Measurements from ENCODE around the gene MIPOL1. TPM values are rescaled to one million over a fixed set of nuclear protein-coding genes. Genes with fewer than 3 reads are reported as not detected.
"Not testable (repeated sequence)": the region's sequence is repeated elsewhere in the genome, so short reads cannot be mapped to it uniquely, and the experiment has no call there.

MIPOL1 gene
- total RNA-seq, 1 experiment from 2014 or later = 7.0 TPM

DNA sequence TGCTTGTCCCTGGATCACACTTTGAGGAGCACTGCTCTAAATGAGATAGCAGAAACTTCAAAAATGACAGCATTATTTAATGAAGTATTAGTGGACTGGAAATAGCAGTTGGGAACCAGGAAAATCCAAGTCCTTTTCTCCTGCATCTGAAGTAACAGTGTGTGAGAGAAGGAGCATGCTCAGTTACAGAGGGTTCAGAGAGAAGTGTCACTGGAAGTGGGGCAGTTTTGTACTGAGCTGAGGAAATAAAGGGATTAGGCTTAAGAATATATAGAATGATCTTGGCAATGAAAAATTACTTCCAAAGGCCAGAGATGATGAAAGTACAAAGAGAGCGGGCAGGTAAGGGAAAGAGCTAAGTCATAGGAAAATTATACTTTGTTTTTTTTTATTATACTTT is 130.9 kb downstream of the MIPOL1 start:
- DNase-seq = no peak
- H3K4me3 ChIP-seq (ENCODE audit: insufficient read depth, low read depth, low read length) = no peak overlapping the region
- H3K27me3 ChIP-seq (ENCODE audit: control insufficient read depth, insufficient read depth, low read length) = no peaks in the 10 kb centered on the region
- H3K36me3 ChIP-seq (replicated peaks; ENCODE audit: control insufficient read depth, insufficient read depth, low read length) = no peaks in the 10 kb centered on the region

- Histone ChIP-seq H3K4me3 (ENCODE audit: insufficient read depth, low read depth, low read length) (no peak overlapping the region), H3K36me3 (replicated peaks; ENCODE audit: control insufficient read depth, insufficient read depth, low read length) (no peaks in the 10 kb centered on the region), H3K27me3 (ENCODE audit: control insufficient read depth, insufficient read depth, low read length) (no peaks in the 10 kb centered on the region)
- DNase-seq = no peak
These were observed 131.7 kb downstream of the MIPOL1 start for GRCh38 chr14:37329189-37330001.

DNA sequence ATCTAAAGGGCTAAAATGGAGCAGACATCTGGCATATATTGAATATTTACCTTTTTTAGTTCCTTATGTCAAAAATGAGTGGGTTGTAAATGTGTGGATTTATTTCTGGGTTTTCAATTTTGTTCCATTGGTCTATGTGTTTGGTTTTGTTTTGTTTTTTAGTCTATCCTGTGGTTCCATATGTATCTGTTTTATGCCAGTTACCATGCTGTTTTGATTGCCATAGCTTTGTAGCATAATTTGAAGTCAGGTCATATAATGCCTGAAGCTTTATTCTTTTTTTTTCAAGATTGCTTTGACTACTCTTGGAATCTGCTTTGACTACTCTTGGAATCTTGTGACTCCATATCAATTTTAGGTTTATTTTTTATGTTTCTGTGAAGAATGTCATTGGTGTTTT is 133.2 kb downstream of the MIPOL1 start:
- no peak for DNase-seq
- Histone ChIP-seq H3K27me3 (ENCODE audit: control insufficient read depth, insufficient read depth, low read length) (no peaks in the 10 kb centered on the region), H3K4me3 (ENCODE audit: insufficient read depth, low read depth, low read length) (no peak overlapping the region), H3K36me3 (replicated peaks; ENCODE audit: control insufficient read depth, insufficient read depth, low read length) (no peaks in the 10 kb centered on the region)

DNA sequence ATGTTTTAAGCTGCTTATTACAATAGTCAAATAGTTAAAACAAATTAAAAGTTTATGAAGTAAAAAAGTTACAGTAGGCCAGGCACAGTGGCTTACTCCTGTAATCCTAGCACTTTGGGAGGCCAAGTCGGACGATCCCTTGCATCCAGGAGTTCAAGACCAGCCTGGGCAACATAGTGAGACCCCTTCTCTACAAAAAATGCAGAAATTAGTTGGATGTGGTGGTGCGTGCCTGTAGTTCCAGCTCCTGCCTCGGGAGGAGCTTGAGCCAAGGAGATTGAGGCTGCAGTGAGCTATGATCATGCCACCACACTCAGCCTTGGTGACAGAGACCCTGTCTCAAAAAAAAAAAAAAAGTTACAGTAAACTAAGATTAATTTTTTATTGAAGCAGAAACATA is 142.6 kb downstream of the MIPOL1 start:
- no peaks in the 10 kb centered on the region for H3K27me3 ChIP-seq (ENCODE audit: control insufficient read depth, insufficient read depth, low read length)
- DNase-seq = no peak
- H3K4me3 ChIP-seq (ENCODE audit: insufficient read depth, low read depth, low read length) = no peak overlapping the region
- H3K36me3 ChIP-seq (replicated peaks; ENCODE audit: control insufficient read depth, insufficient read depth, low read length) = no peaks in the 10 kb centered on the region

DNA sequence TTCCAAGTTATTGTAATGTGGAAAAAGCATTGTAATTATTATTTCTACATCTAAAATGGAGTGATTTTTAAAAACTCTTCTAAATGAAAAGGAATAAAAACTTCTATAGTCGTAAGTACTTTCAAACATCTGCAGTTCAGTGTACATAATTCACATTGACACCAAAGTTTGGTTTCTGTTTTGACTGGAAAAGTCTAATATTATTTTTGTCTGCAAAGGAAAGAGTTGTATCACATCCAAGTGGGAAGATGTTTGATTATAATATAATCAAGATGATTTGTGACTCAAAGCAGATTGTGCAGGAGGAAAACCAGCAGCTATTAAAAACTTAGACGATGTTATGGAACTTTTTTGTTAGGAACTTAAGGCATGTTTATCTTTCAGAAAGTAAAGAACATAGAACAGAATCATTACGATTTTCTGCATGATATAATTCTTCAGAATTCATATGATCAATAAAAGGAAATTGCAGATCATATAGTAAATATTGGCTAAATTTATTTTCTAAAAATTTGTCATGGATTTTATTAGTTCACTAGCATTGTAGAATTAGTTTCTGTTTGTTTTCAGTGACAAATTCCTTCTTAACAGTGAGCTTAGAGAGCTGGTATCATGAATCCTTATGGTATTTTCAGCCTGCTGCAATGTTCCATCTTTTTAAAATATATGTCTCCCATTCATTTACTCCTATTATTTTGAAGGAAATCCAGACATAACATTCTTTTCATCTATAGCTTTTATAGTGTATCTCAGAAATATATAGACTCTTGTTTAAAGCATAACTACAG is 145.8 kb downstream of the MIPOL1 start:
- DNase-seq = no peak
- Histone ChIP-seq H3K27me3 (ENCODE audit: control insufficient read depth, insufficient read depth, low read length) (no peaks in the 10 kb centered on the region), H3K36me3 (replicated peaks; ENCODE audit: control insufficient read depth, insufficient read depth, low read length) (no peaks in the 10 kb centered on the region), H3K4me3 (ENCODE audit: insufficient read depth, low read depth, low read length) (no peak overlapping the region)

DNA sequence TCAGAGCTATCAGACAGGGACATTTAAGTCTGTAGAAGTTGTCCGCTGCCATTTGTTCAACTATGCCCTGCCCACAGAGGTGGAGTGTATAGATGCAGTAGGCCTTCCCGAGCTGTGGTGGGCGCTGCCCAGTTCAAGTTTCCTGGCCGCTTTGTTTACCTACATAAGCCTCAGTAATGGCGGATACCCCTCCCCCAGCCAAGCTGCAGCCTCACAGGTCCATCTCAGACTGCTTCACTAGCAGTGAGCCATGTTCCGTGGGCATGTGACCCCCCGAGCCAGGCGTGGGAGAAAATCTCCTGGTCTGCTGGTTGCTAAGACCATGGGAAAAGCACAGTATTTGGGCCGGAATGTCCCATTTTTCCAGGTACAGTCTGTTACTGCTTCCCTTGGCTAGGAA is 165.9 kb downstream of the MIPOL1 start:
- Histone ChIP-seq H3K36me3 (replicated peaks; ENCODE audit: control insufficient read depth, insufficient read depth, low read length) (no peaks in the 10 kb centered on the region), H3K4me3 (ENCODE audit: insufficient read depth, low read depth, low read length) (no peak overlapping the region), H3K27me3 (ENCODE audit: control insufficient read depth, insufficient read depth, low read length) (no peaks in the 10 kb centered on the region)
- DNase-seq = no peak

DNA sequence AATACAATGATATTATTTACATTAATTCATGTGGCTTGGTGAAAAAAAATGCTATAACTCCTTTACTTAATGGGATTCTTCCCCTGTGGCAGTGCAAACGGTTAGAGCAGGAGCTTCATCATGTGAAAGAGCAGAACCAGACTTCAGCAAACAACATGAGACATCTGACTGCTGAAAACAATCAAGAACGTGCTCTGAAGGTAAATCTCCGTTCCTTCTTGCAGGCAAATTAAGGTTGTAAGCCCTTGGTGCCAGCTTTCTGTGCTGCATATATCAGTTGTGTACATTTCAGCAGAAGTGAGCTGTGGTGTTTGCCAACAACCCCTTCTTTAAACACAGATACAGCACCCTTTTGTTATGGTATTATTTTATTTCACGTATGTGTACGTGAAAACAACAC is 171.7 kb downstream of the MIPOL1 start:
- no peak overlapping the region for H3K4me3 ChIP-seq (ENCODE audit: insufficient read depth, low read depth, low read length)
- DNase-seq = no peak
- H3K27me3 ChIP-seq (ENCODE audit: control insufficient read depth, insufficient read depth, low read length) = no peaks in the 10 kb centered on the region
- H3K36me3 ChIP-seq (replicated peaks; ENCODE audit: control insufficient read depth, insufficient read depth, low read length) = no peaks in the 10 kb centered on the region

DNA sequence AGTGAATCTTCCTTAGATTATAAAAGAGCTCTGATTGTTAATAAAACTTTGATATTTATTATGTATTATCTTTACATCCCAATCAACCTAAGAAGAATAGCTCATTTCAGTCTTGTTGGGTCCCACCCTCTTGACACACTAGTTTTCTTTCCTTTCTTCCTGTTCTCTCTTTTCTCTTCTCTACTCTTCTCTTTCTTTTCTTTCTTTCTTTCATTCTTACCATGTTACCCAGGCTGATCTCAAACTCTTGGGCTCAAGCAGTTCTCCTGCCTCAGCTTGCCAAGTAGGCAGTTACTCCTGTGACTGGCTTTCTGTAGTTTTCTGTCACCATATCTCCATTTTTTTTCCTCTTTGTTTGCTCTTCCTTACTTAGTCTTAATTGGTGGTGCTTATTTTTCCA is 177.8 kb downstream of the MIPOL1 start:
- H3K4me3 ChIP-seq (ENCODE audit: insufficient read depth, low read depth, low read length) = no peak overlapping the region
- no peak for DNase-seq
- no peaks in the 10 kb centered on the region for H3K36me3 ChIP-seq (replicated peaks; ENCODE audit: control insufficient read depth, insufficient read depth, low read length)
- H3K27me3 ChIP-seq (ENCODE audit: control insufficient read depth, insufficient read depth, low read length) = no peaks in the 10 kb centered on the region

- Histone ChIP-seq H3K4me3 (ENCODE audit: insufficient read depth, low read depth, low read length) (no peak overlapping the region), H3K27me3 (ENCODE audit: control insufficient read depth, insufficient read depth, low read length) (no peaks in the 10 kb centered on the region), H3K36me3 (replicated peaks; ENCODE audit: control insufficient read depth, insufficient read depth, low read length) (no peaks in the 10 kb centered on the region)
- no peak for DNase-seq
These were observed 179.3 kb downstream of the MIPOL1 start for GRCh38 chr14:37376944-37377609.

DNA sequence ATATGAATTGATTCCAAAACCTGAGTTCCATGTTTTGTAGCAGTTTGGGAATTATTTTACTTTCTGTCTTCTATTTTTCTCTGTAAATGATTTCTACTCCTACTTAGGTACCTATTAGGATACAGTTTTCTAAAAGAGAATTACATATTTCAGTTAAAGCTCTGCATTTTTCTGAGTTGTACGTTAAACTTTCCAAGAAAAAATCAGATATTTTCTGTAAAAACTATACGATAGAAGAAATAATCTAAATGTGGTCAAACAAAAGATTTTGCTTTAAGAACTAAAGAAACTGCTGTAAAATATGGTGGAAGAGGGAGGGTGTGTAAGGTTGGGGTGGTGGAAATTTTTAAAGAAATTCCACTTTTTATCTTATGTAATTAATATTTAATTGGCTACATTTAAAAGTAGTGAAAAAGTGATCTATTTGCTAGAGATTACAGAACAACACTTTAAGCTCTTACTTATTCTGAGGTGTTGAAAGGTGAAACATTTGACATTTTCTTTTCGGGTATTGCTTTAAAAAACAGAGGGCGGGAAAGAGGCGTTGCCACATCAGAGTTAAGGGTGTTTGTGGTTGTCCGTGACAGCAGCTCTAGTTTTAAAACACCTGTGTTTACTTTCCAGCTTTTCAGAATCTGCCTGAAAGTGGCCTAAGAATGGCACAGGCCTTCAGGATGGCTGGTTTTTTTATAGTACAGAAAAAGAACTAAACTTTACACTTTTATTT is 187.3 kb downstream of the MIPOL1 start:
- DNase-seq = no peak
- H3K36me3 ChIP-seq (replicated peaks; ENCODE audit: control insufficient read depth, insufficient read depth, low read length) = no peaks in the 10 kb centered on the region

GRCh38 chr14:37397157-37397940 is 199.6 kb downstream of the MIPOL1 start:
- not testable (repeated sequence) for DNase-seq; H3K27me3 ChIP-seq (ENCODE audit: control insufficient read depth, insufficient read depth, low read length); H3K36me3 ChIP-seq (replicated peaks; ENCODE audit: control insufficient read depth, insufficient read depth, low read length); H3K4me3 ChIP-seq (ENCODE audit: insufficient read depth, low read depth, low read length)

More for the DNA sequence above, 187.3 kb downstream of the MIPOL1 start:
- Histone ChIP-seq H3K27me3 (ENCODE audit: control insufficient read depth, insufficient read depth, low read length) (no peaks in the 10 kb centered on the region), H3K4me3 (ENCODE audit: insufficient read depth, low read depth, low read length) (no peak overlapping the region)

- Histone ChIP-seq H3K36me3 (replicated peaks; ENCODE audit: control insufficient read depth, insufficient read depth, low read length) (no peaks in the 10 kb centered on the region), H3K4me3 (ENCODE audit: insufficient read depth, low read depth, low read length) (no peak overlapping the region), H3K27me3 (ENCODE audit: control insufficient read depth, insufficient read depth, low read length) (no peaks in the 10 kb centered on the region)
- no peak for DNase-seq
These were observed 200.1 kb downstream of the MIPOL1 start for GRCh38 chr14:37397941-37398215.

DNA sequence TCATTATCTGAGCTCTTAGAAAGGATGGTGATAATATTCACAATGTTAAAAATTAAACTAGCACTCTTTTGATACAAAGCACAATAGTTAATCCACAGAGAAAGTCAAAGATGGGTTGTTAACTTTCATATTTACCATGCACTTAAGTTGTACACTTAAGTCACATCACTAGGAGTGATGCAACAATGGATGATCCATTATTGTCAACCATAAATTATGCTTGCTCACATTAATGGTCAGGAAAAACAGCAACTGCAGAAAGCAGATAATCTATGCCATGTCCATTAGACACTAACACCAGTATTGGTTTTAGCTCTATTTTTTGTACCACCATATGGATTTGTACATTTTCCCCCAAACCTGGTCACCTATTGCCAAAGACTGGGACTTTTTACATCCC is 201.8 kb downstream of the MIPOL1 start:
- no peak overlapping the region for H3K4me3 ChIP-seq (ENCODE audit: insufficient read depth, low read depth, low read length)
- no peak for DNase-seq
- H3K36me3 ChIP-seq (replicated peaks; ENCODE audit: control insufficient read depth, insufficient read depth, low read length) = no peaks in the 10 kb centered on the region
- no peaks in the 10 kb centered on the region for H3K27me3 ChIP-seq (ENCODE audit: control insufficient read depth, insufficient read depth, low read length)

- no peaks in the 10 kb centered on the region for H3K36me3 ChIP-seq (replicated peaks; ENCODE audit: control insufficient read depth, insufficient read depth, low read length)
- DNase-seq = no peak
- H3K27me3 ChIP-seq (ENCODE audit: control insufficient read depth, insufficient read depth, low read length) = no peaks in the 10 kb centered on the region
- H3K4me3 ChIP-seq (ENCODE audit: insufficient read depth, low read depth, low read length) = no peak overlapping the region
These were observed 203.4 kb downstream of the MIPOL1 start for GRCh38 chr14:37401093-37401492.
